BJ (cell line): ENCODE measurements around the gene FKBP1B. TPM values are rescaled to one million over a fixed set of nuclear protein-coding genes. Genes with fewer than 3 reads are reported as not detected.

ENCODE experiments used
- CTCF ChIA-PET: fragments of 350-600 bp; formaldehyde crosslinking; extraction: SDS; loops from one replicate; lab custom pipeline; 2021; ENCODE audit warnings: antibody characterized with exemption, inconsistent platforms; lab: Yijun Ruan, JAX
- POLR2A ChIA-PET: fragments of 300-600 bp; sonication (Branson Sonifier 250); formaldehyde crosslinking; extraction: SDS; loops from one replicate; lab custom pipeline; 2021; ENCODE audit warnings: antibody characterized with exemption; lab: Charles Lee
- DNase-seq: peaks from one replicate; pipeline ENCODE4 v3.0.0-alpha.2; 2011; ENCODE audit warnings: low read depth
- H3K27me3 ChIP-seq: 2 replicates; pipeline ENCODE4 v1.6.0; 2011; ENCODE audit warnings: low read length; ENCODE audit not compliant: control insufficient read depth, insufficient read depth
- H3K36me3 ChIP-seq: 2 replicates; pipeline ENCODE4 v1.5.1; 2011; ENCODE audit warnings: low read length; ENCODE audit not compliant: control insufficient read depth, insufficient read depth
- H3K4me3 ChIP-seq: 2 replicates; pipeline ENCODE4 v1.5.1; 2011; ENCODE audit warnings: low read depth, mild to moderate bottlenecking, control low read depth, low read length
- polyA plus RNA-seq: library from polyadenylated mRNA; depleted of rRNA; stranded (reverse); fragments of >200 nt; gene quantifications from 2 replicates; pipeline ENCODE4 v1.2.3, GENCODE V29; 2011
- TF ChIP-seq, protein P1 (sequence below): IDR thresholded peaks from 2 replicates; pipeline ENCODE4 v1.5.1; 2011; ENCODE audit warnings: low read depth, mild to moderate bottlenecking, control low read depth, inconsistent platforms, low read length, moderate library complexity; ENCODE audit not compliant: insufficient read depth

FKBP1B gene
- polyA plus RNA-seq, 1 experiment = 15.9 TPM

- H3K27me3 ChIP-seq = no peaks in the 10 kb centered on the region
- ChIA-PET CTCF (no interaction called here), POLR2A (no interaction called here)
- no peak for DNase-seq
- no peaks in the 10 kb centered on the region for H3K36me3 ChIP-seq
- TF ChIP-seq, protein P1, sequence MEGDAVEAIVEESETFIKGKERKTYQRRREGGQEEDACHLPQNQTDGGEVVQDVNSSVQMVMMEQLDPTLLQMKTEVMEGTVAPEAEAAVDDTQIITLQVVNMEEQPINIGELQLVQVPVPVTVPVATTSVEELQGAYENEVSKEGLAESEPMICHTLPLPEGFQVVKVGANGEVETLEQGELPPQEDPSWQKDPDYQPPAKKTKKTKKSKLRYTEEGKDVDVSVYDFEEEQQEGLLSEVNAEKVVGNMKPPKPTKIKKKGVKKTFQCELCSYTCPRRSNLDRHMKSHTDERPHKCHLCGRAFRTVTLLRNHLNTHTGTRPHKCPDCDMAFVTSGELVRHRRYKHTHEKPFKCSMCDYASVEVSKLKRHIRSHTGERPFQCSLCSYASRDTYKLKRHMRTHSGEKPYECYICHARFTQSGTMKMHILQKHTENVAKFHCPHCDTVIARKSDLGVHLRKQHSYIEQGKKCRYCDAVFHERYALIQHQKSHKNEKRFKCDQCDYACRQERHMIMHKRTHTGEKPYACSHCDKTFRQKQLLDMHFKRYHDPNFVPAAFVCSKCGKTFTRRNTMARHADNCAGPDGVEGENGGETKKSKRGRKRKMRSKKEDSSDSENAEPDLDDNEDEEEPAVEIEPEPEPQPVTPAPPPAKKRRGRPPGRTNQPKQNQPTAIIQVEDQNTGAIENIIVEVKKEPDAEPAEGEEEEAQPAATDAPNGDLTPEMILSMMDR = no peak
- peak overlapping the region; percentile 81 for H3K4me3 ChIP-seq
Observed at GRCh38 chr2:24045511-24046508, 3.7 kb upstream of the FKBP1B start.

DNA sequence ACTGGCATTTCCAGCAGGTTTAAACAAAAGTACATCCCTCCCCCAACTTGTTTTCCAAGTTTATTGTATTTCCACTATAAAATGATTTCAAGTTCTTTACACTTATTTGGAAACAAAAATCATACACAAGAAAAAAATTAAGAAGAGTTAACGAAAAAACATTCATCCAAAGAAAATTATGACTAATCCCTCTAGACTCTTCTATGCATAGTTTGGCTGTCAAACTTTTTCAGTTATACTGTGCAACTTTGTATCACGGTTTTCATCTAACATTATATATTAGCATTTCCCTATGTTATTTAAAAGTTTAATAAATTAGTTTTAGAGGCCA, 3.0 kb upstream of the FKBP1B start:
- no peak for DNase-seq
- CTCF ChIA-PET = interaction anchor here (1.1 kb wide), 2 partner anchors 13 to 17 kb away, joined by 3 to 4 read pairs; no protein-coding TSS in a partner anchor
- POLR2A ChIA-PET = interaction anchor here (0.5 kb wide), 1 partner anchor 408 kb away, joined by 3 read pairs; no protein-coding TSS in a partner anchor

GRCh38 chr2:24046930-24047702, 2.4 kb upstream of the FKBP1B start, which contains the start of gene WDCP:
TSS of gene WDCP (minus strand) at chr2:24047391. CDS start at chr2:24039494, 7,897 bp downstream.
- H3K4me3 ChIP-seq = peak within 1 kb of the TSS; percentile 81
- peak; percentile 97 for DNase-seq
- CTCF ChIA-PET = interaction anchor here (0.9 to 1.1 kb wide), 3 partner anchors 12 to 18 kb away, joined by 3 to 4 read pairs (median 3); no protein-coding TSS in a partner anchor
- H3K27me3 ChIP-seq = no peaks in the 10 kb centered on the region
- POLR2A ChIA-PET = interaction anchor here (0.5 to 1.0 kb wide), 2 partner anchors 120 to 407 kb away, joined by 3 to 4 read pairs; partner anchors contain the start of gene ATAD2B
- H3K36me3 ChIP-seq = no peaks in the 10 kb centered on the region
- TF ChIP-seq, protein P1 = no peak

More for the DNA sequence above, 3.0 kb upstream of the FKBP1B start:
- TF ChIP-seq, protein P1 = no peak
- peak overlapping the region; percentile 81 for H3K4me3 ChIP-seq
- no peaks in the 10 kb centered on the region for H3K36me3 ChIP-seq
- H3K27me3 ChIP-seq = no peaks in the 10 kb centered on the region

DNA sequence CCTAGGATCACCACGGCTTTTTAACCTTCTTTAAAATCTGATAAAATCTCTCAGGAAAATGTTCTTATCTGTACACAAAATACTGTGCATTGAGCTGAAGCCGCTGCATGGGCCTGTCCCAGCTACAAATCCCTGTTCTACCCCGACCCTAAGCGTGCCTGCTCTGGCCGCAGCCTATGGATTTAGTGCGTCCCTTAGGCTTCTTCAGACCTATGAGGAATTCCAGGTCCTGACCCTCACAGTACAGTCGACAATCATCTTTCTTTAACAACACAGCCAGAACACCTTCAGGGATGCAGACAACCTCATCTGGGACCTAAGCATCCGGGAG, 1.9 kb upstream of the FKBP1B start:
- POLR2A ChIA-PET = interaction anchor here (1.0 kb wide), 1 partner anchor 120 kb away, joined by 4 read pairs; the partner anchor contains the start of gene ATAD2B

More for the DNA sequence above, 1.9 kb upstream of the FKBP1B start:
- Histone ChIP-seq H3K27me3 (no peaks in the 10 kb centered on the region), H3K4me3 (no peak overlapping the region), H3K36me3 (no peaks in the 10 kb centered on the region)
- TF ChIP-seq, protein P1 = no peak
- CTCF ChIA-PET = interaction anchor here (0.9 to 1.1 kb wide), 2 partner anchors 15 to 18 kb away, joined by 3 read pairs; no protein-coding TSS in a partner anchor
- DNase-seq = no peak
